PC-9 (cell line): ENCODE data around the gene SH3RF1.

Experiments used
- EZH2 ChIP-seq: fragments of 200-600 bp; sonication (generic); IDR thresholded peaks from 2 replicates; pipeline ENCODE4 v1.8.0; 2017; ENCODE audit warnings: antibody characterized with exemption, low read depth
- TF ChIP-seq, protein P1 (sequence below): fragments of 200-600 bp; sonication (generic); conservative IDR thresholded peaks from 2 replicates; pipeline ENCODE4 v1.6.1; 2017; ENCODE audit warnings: mixed run types, antibody characterized with exemption, mild to moderate bottlenecking, moderate library complexity

DNA sequence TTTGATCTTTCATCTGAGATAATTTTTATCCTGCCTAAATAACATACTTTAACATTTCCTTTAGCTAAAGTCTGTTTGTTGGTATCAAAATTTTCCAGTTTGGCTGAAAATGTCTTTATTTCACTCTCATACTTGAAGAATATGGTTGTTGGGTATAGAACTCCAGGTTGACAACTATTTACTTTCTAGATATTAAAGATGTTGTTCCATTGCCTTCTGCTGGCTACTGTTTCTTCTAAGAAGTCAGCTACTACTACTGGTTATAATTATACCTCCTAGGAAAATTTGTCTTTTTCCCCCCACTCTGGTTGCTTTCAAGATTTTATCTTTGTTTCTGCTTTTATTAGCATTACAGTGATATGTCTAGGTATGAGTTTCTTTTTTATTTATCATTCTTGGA lies 75.7 kb downstream of the SH3RF1 start:
- no peak for TF ChIP-seq EZH2
- TF ChIP-seq, protein P1, sequence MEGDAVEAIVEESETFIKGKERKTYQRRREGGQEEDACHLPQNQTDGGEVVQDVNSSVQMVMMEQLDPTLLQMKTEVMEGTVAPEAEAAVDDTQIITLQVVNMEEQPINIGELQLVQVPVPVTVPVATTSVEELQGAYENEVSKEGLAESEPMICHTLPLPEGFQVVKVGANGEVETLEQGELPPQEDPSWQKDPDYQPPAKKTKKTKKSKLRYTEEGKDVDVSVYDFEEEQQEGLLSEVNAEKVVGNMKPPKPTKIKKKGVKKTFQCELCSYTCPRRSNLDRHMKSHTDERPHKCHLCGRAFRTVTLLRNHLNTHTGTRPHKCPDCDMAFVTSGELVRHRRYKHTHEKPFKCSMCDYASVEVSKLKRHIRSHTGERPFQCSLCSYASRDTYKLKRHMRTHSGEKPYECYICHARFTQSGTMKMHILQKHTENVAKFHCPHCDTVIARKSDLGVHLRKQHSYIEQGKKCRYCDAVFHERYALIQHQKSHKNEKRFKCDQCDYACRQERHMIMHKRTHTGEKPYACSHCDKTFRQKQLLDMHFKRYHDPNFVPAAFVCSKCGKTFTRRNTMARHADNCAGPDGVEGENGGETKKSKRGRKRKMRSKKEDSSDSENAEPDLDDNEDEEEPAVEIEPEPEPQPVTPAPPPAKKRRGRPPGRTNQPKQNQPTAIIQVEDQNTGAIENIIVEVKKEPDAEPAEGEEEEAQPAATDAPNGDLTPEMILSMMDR, result no peak
